ENCODE measurements around the gene TTC34. TPM values are rescaled to one million over a fixed set of nuclear protein-coding genes. Genes with fewer than 3 reads are reported as not detected.

The TTC34 gene
- polyA plus RNA-seq, 1 donor (not counting 4 experiments of a cell fraction or from before 2014, with no cell fraction given) = 0.04 TPM

DNA sequence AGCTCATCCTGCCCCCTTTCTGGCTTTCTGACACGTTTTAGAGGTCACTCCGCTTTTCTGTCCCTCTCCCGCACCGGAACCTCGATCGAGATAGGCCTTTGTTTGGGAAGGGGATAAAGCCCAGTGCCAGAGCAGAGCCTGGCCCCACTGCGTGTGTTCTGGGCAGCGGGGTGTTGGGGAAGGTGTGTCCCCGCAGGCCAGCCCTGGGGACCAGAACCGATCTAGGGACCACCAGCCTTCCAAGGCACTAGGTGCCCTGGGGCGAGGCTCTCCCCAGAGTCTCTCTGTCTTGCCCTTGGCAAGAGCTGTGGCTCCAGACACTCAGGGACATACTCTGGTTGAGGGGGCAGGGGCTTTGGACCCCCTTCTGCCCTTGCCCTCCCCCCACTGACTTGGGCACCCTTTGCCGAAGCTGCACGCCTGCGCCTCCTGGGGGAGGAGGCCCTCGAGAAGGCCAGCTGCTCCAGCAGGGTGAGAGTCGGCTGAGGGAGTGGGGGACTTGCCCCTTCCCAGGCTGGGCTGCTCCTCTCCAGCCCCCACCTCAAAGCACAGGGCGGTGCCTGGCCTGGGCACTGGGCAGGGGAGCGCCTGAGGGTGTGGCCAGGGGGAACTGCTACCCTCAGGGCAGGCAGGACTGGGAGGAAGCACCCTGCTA lies 198.5 kb downstream of the TTC34 start:
- H3K79me2 ChIP-seq (ENCODE audit: control insufficient read depth, insufficient read depth, low read length) = no peaks in the 10 kb centered on the region
- no peak overlapping the region for H3K4me2 ChIP-seq (ENCODE audit: control insufficient read depth, extremely low read depth, insufficient read depth, low read depth, low read length)
- DNase-seq (ENCODE audit: low read depth, low spot score) (no peak), FAIRE-seq (no peak)
- no peaks in the 10 kb centered on the region for H3K27me3 ChIP-seq (ENCODE audit: control insufficient read depth, extremely low read depth, insufficient read depth, low read length)
- TF ChIP-seq EZH2 (IDR thresholded peaks at IDR 0.05; ENCODE audit: low read length) = no peak
- TF ChIP-seq, protein P1, sequence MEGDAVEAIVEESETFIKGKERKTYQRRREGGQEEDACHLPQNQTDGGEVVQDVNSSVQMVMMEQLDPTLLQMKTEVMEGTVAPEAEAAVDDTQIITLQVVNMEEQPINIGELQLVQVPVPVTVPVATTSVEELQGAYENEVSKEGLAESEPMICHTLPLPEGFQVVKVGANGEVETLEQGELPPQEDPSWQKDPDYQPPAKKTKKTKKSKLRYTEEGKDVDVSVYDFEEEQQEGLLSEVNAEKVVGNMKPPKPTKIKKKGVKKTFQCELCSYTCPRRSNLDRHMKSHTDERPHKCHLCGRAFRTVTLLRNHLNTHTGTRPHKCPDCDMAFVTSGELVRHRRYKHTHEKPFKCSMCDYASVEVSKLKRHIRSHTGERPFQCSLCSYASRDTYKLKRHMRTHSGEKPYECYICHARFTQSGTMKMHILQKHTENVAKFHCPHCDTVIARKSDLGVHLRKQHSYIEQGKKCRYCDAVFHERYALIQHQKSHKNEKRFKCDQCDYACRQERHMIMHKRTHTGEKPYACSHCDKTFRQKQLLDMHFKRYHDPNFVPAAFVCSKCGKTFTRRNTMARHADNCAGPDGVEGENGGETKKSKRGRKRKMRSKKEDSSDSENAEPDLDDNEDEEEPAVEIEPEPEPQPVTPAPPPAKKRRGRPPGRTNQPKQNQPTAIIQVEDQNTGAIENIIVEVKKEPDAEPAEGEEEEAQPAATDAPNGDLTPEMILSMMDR (optimal IDR thresholded peaks at IDR 0.05 in 1 of 3, IDR thresholded peaks at IDR 0.05 in 1 of 3, conservative IDR thresholded peaks at IDR 0.05 in 1 of 3; ENCODE audit: extremely low read depth in 1 of 3, insufficient read depth in 2 of 3, low read length in 3 of 3) = no peak
- dilution Hi-C loops (cut with MboI; ENCODE audit: extremely low pct_ligation_motif_present, low sequenced_read_pairs) = no loop called here
- no peak overlapping the region for H3K4me3 ChIP-seq (ENCODE audit: control insufficient read depth in 2 of 3, extremely low read depth in 1 of 3, insufficient read depth in 2 of 3, low read depth in 1 of 3, low read length in 3 of 3)
- H3K9ac ChIP-seq (ENCODE audit: control insufficient read depth, extremely low read depth, insufficient read depth, low read length) = no peak overlapping the region
- H3K36me3 ChIP-seq (ENCODE audit: control insufficient read depth in 2 of 2, extremely low read depth in 1 of 2, insufficient read depth in 2 of 2, low read length in 2 of 2) = no peaks in the 10 kb centered on the region
- H2AFZ ChIP-seq (ENCODE audit: control insufficient read depth, low read length) = no peak overlapping the region
- H4K20me1 ChIP-seq (ENCODE audit: control insufficient read depth, extremely low read depth, insufficient read depth, low read length) = no peaks in the 10 kb centered on the region
- H3K4me1 ChIP-seq (ENCODE audit: control insufficient read depth, extremely low read depth, insufficient read depth, low read length) = no peaks in the 10 kb centered on the region
- H3K9me1 ChIP-seq (ENCODE audit: control insufficient read depth, extremely low read depth, insufficient read depth, low read length) = no peaks in the 10 kb centered on the region
- H3K9me3 ChIP-seq (ENCODE audit: control insufficient read depth, low read depth, low read length) = no peaks in the 10 kb centered on the region
- no peak overlapping the region for H3K27ac ChIP-seq (ENCODE audit: control insufficient read depth, insufficient read depth, low read length)

DNA sequence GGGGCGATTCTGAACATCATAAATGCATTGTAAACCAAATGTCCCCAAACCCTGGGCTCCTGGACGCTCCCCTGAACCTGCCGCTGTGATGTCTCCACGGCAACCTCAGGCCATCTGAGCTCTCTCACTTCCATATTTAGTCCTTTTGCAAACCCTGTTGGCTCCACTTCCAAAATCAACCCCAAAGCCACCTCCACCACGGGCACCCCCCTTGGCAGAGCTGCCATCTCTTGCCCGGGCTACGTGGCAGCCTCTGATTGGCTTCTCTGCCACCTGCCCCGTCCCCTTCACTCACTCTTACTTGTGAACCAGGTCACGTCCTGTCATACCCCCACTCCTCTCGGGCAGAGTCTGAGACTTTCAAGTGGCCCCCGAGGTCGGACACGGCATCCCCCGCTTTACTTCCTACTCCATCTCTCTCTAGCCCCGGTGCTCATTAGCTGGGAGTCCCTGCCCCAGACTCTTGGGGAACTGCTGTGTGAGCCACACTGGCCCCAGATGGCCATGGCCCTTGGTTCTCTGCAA lies 199.1 kb downstream of the TTC34 start:
- DNase-seq (ENCODE audit: low read depth, low spot score) (no peak), FAIRE-seq (no peak)
- dilution Hi-C loops (cut with MboI; ENCODE audit: extremely low pct_ligation_motif_present, low sequenced_read_pairs) = no loop called here

More for the DNA sequence above, 199.1 kb downstream of the TTC34 start:
- H4K20me1 ChIP-seq (ENCODE audit: control insufficient read depth, extremely low read depth, insufficient read depth, low read length) = no peaks in the 10 kb centered on the region
- no peaks in the 10 kb centered on the region for H3K9me3 ChIP-seq (ENCODE audit: control insufficient read depth, low read depth, low read length)
- H3K4me3 ChIP-seq (ENCODE audit: control insufficient read depth in 2 of 3, extremely low read depth in 1 of 3, insufficient read depth in 2 of 3, low read depth in 1 of 3, low read length in 3 of 3) = no peak overlapping the region
- no peak overlapping the region for H2AFZ ChIP-seq (ENCODE audit: control insufficient read depth, low read length)
- H3K36me3 ChIP-seq (ENCODE audit: control insufficient read depth in 2 of 2, extremely low read depth in 1 of 2, insufficient read depth in 2 of 2, low read length in 2 of 2) = no peaks in the 10 kb centered on the region
- no peaks in the 10 kb centered on the region for H3K9me1 ChIP-seq (ENCODE audit: control insufficient read depth, extremely low read depth, insufficient read depth, low read length)
- H3K4me2 ChIP-seq (ENCODE audit: control insufficient read depth, extremely low read depth, insufficient read depth, low read depth, low read length) = no peak overlapping the region
- H3K27ac ChIP-seq (ENCODE audit: control insufficient read depth, insufficient read depth, low read length) = no peak overlapping the region
- H3K79me2 ChIP-seq (ENCODE audit: control insufficient read depth, insufficient read depth, low read length) = no peaks in the 10 kb centered on the region
- no peaks in the 10 kb centered on the region for H3K27me3 ChIP-seq (ENCODE audit: control insufficient read depth, extremely low read depth, insufficient read depth, low read length)
- H3K9ac ChIP-seq (ENCODE audit: control insufficient read depth, extremely low read depth, insufficient read depth, low read length) = no peak overlapping the region
- H3K4me1 ChIP-seq (ENCODE audit: control insufficient read depth, extremely low read depth, insufficient read depth, low read length) = no peaks in the 10 kb centered on the region
- no peak for TF ChIP-seq EZH2 (IDR thresholded peaks at IDR 0.05; ENCODE audit: low read length)
- TF ChIP-seq, protein P1 (optimal IDR thresholded peaks at IDR 0.05 in 1 of 3, IDR thresholded peaks at IDR 0.05 in 1 of 3, conservative IDR thresholded peaks at IDR 0.05 in 1 of 3; ENCODE audit: extremely low read depth in 1 of 3, insufficient read depth in 2 of 3, low read length in 3 of 3) = no peak
